Transverse colon (tissue), 4 donors: ENCODE measurements around the gene RGCC. TPM values are rescaled to one million over a fixed set of nuclear protein-coding genes. Genes with fewer than 3 reads are reported as not detected.
"Not testable (repeated sequence)": the region's sequence is repeated elsewhere in the genome, so short reads cannot be mapped to it uniquely, and the experiment has no call there.

Experiments
- DNase-seq: peaks from one replicate; pipeline ENCODE4 v3.0.0-alpha.2; 2019
- H3K27ac ChIP-seq, 4 donors: fragments of 200-600 bp; sonication (generic); 2 replicates each; pipeline ENCODE4 v1.5.1; 2016 to 2018; ENCODE audit warnings: inconsistent platforms in 4 of 4
- H3K27me3 ChIP-seq: fragments of 200-600 bp; sonication (generic); 2 replicates; pipeline ENCODE4 v1.5.1; 2017; ENCODE audit warnings: inconsistent platforms
- H3K36me3 ChIP-seq, 4 donors: fragments of 200-600 bp; sonication (generic); 2 replicates each; pipeline ENCODE4 v1.5.1; 2017 to 2019; ENCODE audit warnings: inconsistent platforms in 4 of 4
- H3K4me1 ChIP-seq, 4 donors: fragments of 200-600 bp; sonication (generic); 2 replicates each; pipeline ENCODE4 v1.5.1; 2017 to 2020; ENCODE audit warnings: inconsistent platforms in 4 of 4
- H3K4me3 ChIP-seq, 4 donors: fragments of 200-600 bp; sonication (generic); 1 replicate in 1 of 4; 2 replicates in 3 of 4; pipeline versions ENCODE4 v1.5.1 to v1.6.1; 2017 to 2019; ENCODE audit warnings: inconsistent platforms in 4 of 4
- H3K9me3 ChIP-seq, 2 donors: fragments of 200-600 bp; sonication (generic); 2 replicates each; pipeline ENCODE4 v1.5.1; 2017 to 2019; ENCODE audit warnings: inconsistent platforms in 2 of 2
- EP300 ChIP-seq: sonication (generic); formaldehyde crosslinking; IDR thresholded peaks from one replicate; pipeline ENCODE4 v1.6.1; 2017; ENCODE audit warnings: antibody characterized with exemption, low read depth
- POLR2A ChIP-seq: fragments of 450-650 bp; IDR thresholded peaks from one replicate; pipeline ENCODE4 v1.6.1; 2016; ENCODE audit warnings: antibody characterized with exemption, mild to moderate bottlenecking, moderate library complexity
- POLR2AphosphoS5 ChIP-seq, 3 donors: sonication (generic); formaldehyde crosslinking; IDR thresholded peaks; one replicate each; pipeline ENCODE4 v1.6.1; 2016; ENCODE audit warnings: antibody characterized with exemption in 3 of 3
- whole genome bisulfite sequencing, 2 donors: methylation state at CpG; one replicate each; pipeline ENCODE4 v1.1.5; 2018; ENCODE audit warnings: low coverage in 1 of 2; 5-methylcytosine and 5-hydroxymethylcytosine counted together
- in situ Hi-C, 4 donors: fragments of 200-750 bp; cut with MboI; loops; one replicate each; pipeline versions ENCODE4 v1.15.0 to v1.15.1; 2017; ENCODE audit warnings: low sequenced_read_pairs in 3 of 4, low pct_ligation_motif_present in 1 of 4, low pct_unique_long_range_greater_than_20kb in 1 of 4
- intact Hi-C: fragments of 100-400 bp; cut with DNase I; formaldehyde crosslinking; loops from one replicate; pipeline ENCODE4 v1.15.1; 2023; ENCODE audit warnings: low total_unique reads
- total RNA-seq, 4 donors: library from RNA; depleted of rRNA; stranded (reverse); fragments of >200 nt; gene quantifications; one replicate each; pipeline ENCODE4 v1.1.0, GENCODE V29; 2016
- TF ChIP-seq, protein P1 (sequence below), 5 experiments: fragments of 200-600 bp in 3 of 5; fragments of 450-650 bp in 2 of 5; sonication (generic) in 3 of 5; IDR thresholded peaks; 1 replicate in 2 of 5; 2 replicates in 3 of 5; pipeline ENCODE4 v1.5.1; 2016 to 2017; ENCODE audit warnings: antibody characterized with exemption in 5 of 5, inconsistent platforms in 3 of 5, mild to moderate bottlenecking in 2 of 5, moderate library complexity in 1 of 5

The RGCC gene
- total RNA-seq, 4 donors from 2014 or later = 5.6 to 54.1 (median 35.6) TPM

DNA sequence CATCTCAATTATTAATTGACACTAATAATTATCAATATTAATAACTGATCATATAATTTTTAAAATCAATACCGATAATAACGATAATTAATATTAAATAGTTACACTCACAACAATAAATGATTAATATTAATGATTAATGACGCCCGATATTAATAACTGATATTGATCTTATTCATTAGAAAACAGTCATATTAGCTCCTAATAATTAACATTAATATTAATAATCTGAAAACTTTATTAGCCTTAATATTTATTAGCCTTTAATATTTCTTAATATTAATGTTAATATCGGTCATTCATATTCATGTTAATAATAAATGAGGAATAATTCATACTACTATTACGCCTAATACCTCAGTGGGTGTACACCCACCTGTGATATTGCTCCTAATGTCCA lies 32.7 kb upstream of the RGCC start:
- H3K27ac ChIP-seq, H3K27me3 ChIP-seq, H3K9me3 ChIP-seq, H3K36me3 ChIP-seq, intact Hi-C loops, H3K4me3 ChIP-seq, H3K4me1 ChIP-seq, DNase-seq: not testable (repeated sequence)
- in situ Hi-C loops = loop anchor here in 2 of 4 donors (25.0 kb wide), 3 partner anchors 213 to 688 kb away; no protein-coding TSS in a partner anchor
- WGBS, 2 donors = 81 to 85% methylated on average over 6 of the region's 6 CpGs

DNA sequence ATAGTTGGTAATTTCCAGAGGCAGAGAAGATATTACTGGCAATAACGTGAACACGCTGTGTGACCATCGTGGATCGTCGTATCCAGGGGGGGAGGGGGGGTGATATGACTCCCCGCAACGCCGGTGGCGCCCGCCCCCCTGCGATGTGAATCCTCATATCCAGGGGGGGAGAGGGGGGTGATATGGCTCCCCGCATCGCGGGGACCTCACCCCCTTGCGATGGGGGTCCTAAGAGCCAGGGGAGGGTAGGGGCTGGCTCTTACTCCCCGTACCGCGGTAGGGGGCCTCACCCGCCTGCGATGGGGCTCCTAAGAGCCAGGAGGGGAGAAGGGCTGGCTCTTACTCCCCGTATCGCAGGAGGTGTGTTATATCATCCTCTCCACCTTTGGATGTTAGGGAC lies 31.3 kb upstream of the RGCC start:
- DNase-seq = no peak
- H3K9me3 ChIP-seq = no peaks in the 10 kb centered on the region
- H3K27ac ChIP-seq = no peak overlapping the region
- intact Hi-C loops (no loop called here), in situ Hi-C loops (no loop called here)
- WGBS, 2 donors = 87% methylated on average over 16 of the region's 22 CpGs; no CpG with 5 or more reads in 1 of the 2 donors
- peaks cover 6% of the 10 kb centered on the region for H3K27me3 ChIP-seq
- H3K4me3 ChIP-seq = no peak overlapping the region
- no peaks in the 10 kb centered on the region for H3K36me3 ChIP-seq
- peaks cover 0 to 3% (median 0%) of the 10 kb centered on the region in 4 donors for H3K4me1 ChIP-seq
- TF ChIP-seq EP300 (no peak), POLR2AphosphoS5 (IDR thresholded peaks at IDR 0.05) (no peak), POLR2A (no peak)
- TF ChIP-seq, protein P1, sequence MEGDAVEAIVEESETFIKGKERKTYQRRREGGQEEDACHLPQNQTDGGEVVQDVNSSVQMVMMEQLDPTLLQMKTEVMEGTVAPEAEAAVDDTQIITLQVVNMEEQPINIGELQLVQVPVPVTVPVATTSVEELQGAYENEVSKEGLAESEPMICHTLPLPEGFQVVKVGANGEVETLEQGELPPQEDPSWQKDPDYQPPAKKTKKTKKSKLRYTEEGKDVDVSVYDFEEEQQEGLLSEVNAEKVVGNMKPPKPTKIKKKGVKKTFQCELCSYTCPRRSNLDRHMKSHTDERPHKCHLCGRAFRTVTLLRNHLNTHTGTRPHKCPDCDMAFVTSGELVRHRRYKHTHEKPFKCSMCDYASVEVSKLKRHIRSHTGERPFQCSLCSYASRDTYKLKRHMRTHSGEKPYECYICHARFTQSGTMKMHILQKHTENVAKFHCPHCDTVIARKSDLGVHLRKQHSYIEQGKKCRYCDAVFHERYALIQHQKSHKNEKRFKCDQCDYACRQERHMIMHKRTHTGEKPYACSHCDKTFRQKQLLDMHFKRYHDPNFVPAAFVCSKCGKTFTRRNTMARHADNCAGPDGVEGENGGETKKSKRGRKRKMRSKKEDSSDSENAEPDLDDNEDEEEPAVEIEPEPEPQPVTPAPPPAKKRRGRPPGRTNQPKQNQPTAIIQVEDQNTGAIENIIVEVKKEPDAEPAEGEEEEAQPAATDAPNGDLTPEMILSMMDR (IDR thresholded peaks at IDR 0.05) = no peak

DNA sequence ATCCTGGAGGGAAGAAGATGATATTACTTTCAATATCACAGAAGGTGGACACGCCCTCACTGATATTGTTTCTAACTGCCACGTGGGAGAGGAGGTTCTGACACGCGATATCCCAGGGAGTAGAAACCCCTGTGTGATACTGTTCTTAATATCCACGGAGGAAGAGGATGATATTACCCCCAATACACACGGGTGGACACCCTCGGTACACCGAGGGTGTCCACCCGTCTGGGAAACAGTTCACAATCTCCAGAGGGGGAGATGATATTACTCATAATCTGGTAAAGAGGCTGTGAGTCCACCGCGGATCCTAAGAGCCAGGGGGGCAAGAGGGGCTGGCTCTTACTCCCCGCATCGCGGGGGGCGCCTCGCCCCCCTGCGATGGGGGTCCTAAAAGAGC lies 29.7 kb upstream of the RGCC start:
- H3K27me3 ChIP-seq = peaks cover 6% of the 10 kb centered on the region
- H3K36me3 ChIP-seq = no peaks in the 10 kb centered on the region
- peaks cover 0 to 3% (median 0%) of the 10 kb centered on the region in 4 donors for H3K4me1 ChIP-seq
- intact Hi-C loops (no loop called here), in situ Hi-C loops (no loop called here)
- TF ChIP-seq, protein P1 (IDR thresholded peaks at IDR 0.05) = no peak
- TF ChIP-seq POLR2AphosphoS5 (IDR thresholded peaks at IDR 0.05) = no peak
- no peak for TF ChIP-seq POLR2A
- no peak for TF ChIP-seq EP300
- no peak overlapping the region for H3K4me3 ChIP-seq
- 41 to 49% methylated on average over 3 to 9 of the region's 17 CpGs for WGBS, 2 donors
- H3K9me3 ChIP-seq = no peaks in the 10 kb centered on the region
- H3K27ac ChIP-seq = no peak overlapping the region
- DNase-seq = no peak

DNA sequence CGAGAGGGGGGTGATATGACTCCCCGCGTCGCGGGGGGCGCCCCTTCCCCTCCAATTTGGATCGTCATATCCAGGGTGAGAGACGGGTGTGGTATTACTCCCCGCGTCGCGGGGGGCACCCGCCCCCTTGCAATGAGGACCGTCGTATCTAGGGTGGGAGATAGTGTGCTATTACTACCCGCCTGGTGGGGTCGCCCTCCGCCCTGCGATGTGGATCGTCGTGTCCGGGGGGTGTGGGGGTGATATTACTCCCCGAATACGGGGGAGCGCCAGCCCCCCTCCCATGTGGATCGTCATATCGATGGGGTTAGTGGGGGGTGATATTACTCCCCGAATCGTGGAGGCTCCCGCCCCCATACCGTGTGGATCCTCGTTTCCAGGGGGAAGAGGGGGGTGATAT lies 29.2 kb upstream of the RGCC start:
- DNase-seq = no peak
- in situ Hi-C loops = no loop called here
- peaks cover 6% of the 10 kb centered on the region for H3K27me3 ChIP-seq
- no peak overlapping the region for H3K27ac ChIP-seq
- no peaks in the 10 kb centered on the region for H3K36me3 ChIP-seq
- intact Hi-C loops = no loop called here
- TF ChIP-seq EP300 (no peak), POLR2AphosphoS5 (IDR thresholded peaks at IDR 0.05) (no peak), POLR2A (no peak)
- TF ChIP-seq, protein P1 (IDR thresholded peaks at IDR 0.05) = no peak
- WGBS, 2 donors = 55% methylated on average over 29 of the region's 32 CpGs; no CpG with 5 or more reads in 1 of the 2 donors
- H3K4me1 ChIP-seq = peaks cover 0 to 3% (median 0%) of the 10 kb centered on the region in 4 donors
- H3K4me3 ChIP-seq = no peak overlapping the region
- H3K9me3 ChIP-seq = no peaks in the 10 kb centered on the region

- in situ Hi-C loops = not testable (repeated sequence)
Observed at GRCh38 chr13:41434030-41434429, 23.3 kb upstream of the RGCC start.

More at GRCh38 chr13:41434030-41434429, 23.3 kb upstream of the RGCC start:
- DNase-seq, H3K4me1 ChIP-seq, intact Hi-C loops, H3K36me3 ChIP-seq, H3K4me3 ChIP-seq, H3K27ac ChIP-seq, H3K9me3 ChIP-seq, H3K27me3 ChIP-seq: not testable (repeated sequence)
- 91% methylated on average over 4 of the region's 6 CpGs; no CpG with 5 or more reads in 1 of the 2 donors for WGBS, 2 donors
